Brain microvascular endothelial cell (primary cell): ENCODE data around the gene SWT1.

Experiments
- DNase-seq: peaks from one replicate; pipeline ENCODE4 v3.0.0-alpha.2; 2020
- H3K27ac ChIP-seq: fragments of 250-450 bp; sonication (Bioruptor Pico); 2 replicates; pipeline ENCODE4 v1.5.1; 2020; ENCODE audit warnings: mild to moderate bottlenecking, moderate library complexity
- H3K27me3 ChIP-seq: fragments of 250-450 bp; sonication (Bioruptor Pico); replicated peaks from 2 replicates; pipeline ENCODE4 v1.5.1; 2020; ENCODE audit warnings: mild to moderate bottlenecking
- H3K36me3 ChIP-seq: fragments of 250-450 bp; sonication (Bioruptor Pico); replicated peaks from 2 replicates; pipeline ENCODE4 v1.5.1; 2020; ENCODE audit warnings: mild to moderate bottlenecking
- H3K4me3 ChIP-seq: 2 replicates; pipeline ENCODE4 v1.5.1; 2011; ENCODE audit warnings: low read depth, mild to moderate bottlenecking, control low read depth, low read length, moderate library complexity
- in situ Hi-C: cut with HindIII; loops from 2 replicates; pipeline ENCODE4 v1.10.0; 2017; ENCODE audit warnings: low sequenced_read_pairs, low pct_ligation_motif_present
- TF ChIP-seq, protein P1 (sequence below): IDR thresholded peaks from 2 replicates; pipeline ENCODE4 v1.5.1; 2011; ENCODE audit warnings: low read depth, mild to moderate bottlenecking, moderate library complexity, low read length, control low read depth, inconsistent platforms; ENCODE audit errors: missing control alignments

Gene SWT1

DNA sequence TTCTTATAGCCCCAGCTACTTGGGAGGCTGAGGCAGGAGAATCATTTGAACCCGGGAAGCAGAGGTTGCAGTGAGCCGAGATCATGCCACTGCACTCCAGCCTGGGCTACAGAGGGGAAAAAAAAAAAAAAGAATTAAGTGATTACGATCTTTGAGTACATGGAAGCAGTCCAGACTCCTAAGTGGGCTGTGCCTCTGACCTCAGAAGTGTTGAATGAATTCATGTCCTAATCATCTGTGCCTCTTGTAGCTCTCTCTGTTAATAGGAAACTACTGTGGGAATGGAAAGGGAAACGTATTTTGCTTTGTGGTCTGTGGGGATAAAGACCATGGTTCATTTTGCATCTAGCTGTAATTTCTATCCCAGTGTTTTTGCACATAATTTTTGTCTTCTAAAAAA, 168.4 kb downstream of the SWT1 start:
- TF ChIP-seq, protein P1, sequence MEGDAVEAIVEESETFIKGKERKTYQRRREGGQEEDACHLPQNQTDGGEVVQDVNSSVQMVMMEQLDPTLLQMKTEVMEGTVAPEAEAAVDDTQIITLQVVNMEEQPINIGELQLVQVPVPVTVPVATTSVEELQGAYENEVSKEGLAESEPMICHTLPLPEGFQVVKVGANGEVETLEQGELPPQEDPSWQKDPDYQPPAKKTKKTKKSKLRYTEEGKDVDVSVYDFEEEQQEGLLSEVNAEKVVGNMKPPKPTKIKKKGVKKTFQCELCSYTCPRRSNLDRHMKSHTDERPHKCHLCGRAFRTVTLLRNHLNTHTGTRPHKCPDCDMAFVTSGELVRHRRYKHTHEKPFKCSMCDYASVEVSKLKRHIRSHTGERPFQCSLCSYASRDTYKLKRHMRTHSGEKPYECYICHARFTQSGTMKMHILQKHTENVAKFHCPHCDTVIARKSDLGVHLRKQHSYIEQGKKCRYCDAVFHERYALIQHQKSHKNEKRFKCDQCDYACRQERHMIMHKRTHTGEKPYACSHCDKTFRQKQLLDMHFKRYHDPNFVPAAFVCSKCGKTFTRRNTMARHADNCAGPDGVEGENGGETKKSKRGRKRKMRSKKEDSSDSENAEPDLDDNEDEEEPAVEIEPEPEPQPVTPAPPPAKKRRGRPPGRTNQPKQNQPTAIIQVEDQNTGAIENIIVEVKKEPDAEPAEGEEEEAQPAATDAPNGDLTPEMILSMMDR = no peak

DNA sequence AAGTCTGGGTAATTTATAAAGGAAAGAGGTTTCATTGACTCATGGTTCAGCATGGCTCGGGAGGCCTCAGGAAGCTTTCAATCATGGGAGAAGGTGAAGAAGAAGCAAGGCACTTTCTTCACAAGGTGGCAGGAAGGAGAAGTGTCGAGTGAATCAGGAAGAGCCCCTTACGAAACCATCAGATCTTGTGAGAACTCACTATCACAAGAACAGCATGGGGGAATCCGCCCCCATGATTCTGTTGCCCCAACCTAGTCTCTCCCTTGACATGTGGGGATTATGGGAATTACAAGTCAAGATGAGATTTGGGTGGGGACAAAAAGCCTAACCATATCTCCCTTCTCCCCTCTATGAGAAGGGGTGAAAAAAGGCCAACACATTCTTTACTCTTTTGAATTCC, 171.3 kb downstream of the SWT1 start:
- TF ChIP-seq, protein P1 = no peak
- Histone ChIP-seq H3K27ac (no peak overlapping the region), H3K4me3 (no peak overlapping the region), H3K27me3 (no peaks in the 10 kb centered on the region), H3K36me3 (no peaks in the 10 kb centered on the region)
- DNase-seq = no peak
- in situ Hi-C loops = no loop called here

More for the DNA sequence above, 168.4 kb downstream of the SWT1 start:
- H3K27ac ChIP-seq = no peak overlapping the region
- H3K36me3 ChIP-seq = no peaks in the 10 kb centered on the region
- DNase-seq = no peak
- H3K27me3 ChIP-seq = no peaks in the 10 kb centered on the region
- in situ Hi-C loops = no loop called here
- H3K4me3 ChIP-seq = no peak overlapping the region

DNA sequence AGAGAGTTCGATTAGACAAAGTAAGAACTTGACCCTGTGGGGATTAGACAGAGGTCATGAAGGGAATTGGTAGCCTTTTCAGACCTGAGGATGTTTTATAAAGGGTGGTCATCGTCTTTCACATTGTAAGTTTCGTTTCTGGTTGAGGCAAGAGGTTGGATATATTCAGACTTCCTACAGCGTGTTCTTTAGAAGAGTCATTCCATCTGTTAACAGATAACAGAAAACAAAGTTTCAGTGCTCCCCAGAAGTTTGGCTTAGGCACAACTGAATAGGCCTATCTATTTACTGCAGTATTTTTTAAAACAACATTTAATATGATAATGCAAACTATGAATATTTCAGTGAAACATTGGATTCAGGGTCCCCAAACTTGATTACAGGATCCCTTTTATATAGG, 177.2 kb downstream of the SWT1 start:
- no peak for DNase-seq
- H3K36me3 ChIP-seq = no peaks in the 10 kb centered on the region
- no peak overlapping the region for H3K4me3 ChIP-seq
- no peak overlapping the region for H3K27ac ChIP-seq
- TF ChIP-seq, protein P1 = no peak
- in situ Hi-C loops = no loop called here
- no peaks in the 10 kb centered on the region for H3K27me3 ChIP-seq

DNA sequence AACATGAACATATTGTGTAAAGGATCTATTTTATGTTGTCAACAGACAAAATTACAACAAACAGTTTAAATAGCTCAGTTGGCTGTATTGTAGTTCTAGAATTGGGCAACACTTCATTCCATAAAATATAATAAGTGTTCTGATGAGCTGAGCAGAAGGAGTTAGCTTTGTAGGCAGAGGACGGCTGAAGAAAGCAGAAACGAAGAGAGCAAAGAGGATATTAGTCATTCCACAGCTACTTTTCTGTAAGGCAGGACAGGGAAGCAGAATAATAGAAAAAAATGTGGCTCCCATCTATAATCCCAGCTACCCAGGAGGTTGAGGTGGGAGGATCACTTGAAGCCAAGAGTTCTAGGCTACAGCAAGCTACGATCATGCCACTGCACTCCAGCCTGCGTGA, 180.3 kb downstream of the SWT1 start:
- in situ Hi-C loops = no loop called here
- TF ChIP-seq, protein P1 = no peak
- DNase-seq = peak; percentile 34
- Histone ChIP-seq H3K4me3 (no peak overlapping the region), H3K36me3 (no peaks in the 10 kb centered on the region), H3K27me3 (no peaks in the 10 kb centered on the region), H3K27ac (no peak overlapping the region)

DNA sequence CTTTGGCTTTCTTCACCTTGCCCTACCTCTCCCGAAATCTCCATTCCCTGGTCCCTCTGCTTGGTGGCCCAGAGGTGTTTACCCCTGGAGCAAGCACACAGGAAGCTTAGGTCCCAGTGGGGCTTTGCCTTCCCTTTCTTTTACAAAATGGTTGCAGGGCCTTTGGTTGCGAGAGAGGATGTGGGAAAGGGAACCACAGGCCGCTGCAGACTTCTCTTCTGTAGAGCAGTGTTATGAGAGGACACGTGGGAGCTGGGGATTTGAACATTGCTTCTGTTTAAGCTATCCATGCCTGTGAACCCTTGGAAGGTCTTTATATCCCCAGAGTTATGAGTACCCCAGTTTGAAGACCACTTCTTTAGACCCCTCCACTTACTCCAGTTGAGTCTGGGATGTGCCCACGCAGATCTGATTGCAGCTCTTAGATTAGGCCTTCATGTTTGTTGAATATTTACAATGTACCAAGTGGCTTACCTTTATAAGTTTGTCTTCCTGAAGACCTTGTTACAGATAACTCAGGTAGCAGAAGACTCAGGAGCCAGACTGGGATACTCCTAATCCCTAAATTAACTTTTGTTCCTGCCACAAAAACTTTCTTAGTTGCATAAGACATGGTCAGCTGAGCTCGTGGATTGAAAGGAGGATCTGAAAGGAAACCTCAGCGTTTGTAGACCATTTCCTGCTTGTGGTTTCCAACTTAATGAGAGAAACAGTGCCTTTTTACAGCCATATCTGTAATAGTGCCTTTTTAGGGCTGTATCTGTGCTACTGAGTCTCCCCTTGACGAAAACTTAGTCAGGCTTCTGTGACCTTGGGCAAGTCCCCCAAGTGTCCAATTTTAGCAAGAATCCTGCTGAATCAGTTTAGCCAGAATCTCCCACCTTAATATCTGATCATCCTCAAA, 182.0 kb downstream of the SWT1 start:
- Histone ChIP-seq H3K27ac (no peak overlapping the region), H3K27me3 (no peaks in the 10 kb centered on the region), H3K4me3 (no peak overlapping the region), H3K36me3 (no peaks in the 10 kb centered on the region)
- TF ChIP-seq, protein P1 = no peak
- no peak for DNase-seq
- in situ Hi-C loops = no loop called here
